Body of pancreas (tissue), 4 donors: ENCODE measurements around the gene SLC7A6.

Experiments
- POLR2A ChIP-seq, 3 donors: fragments of 450-650 bp; IDR thresholded peaks; one replicate each; pipeline ENCODE4 v1.6.1; 2016; ENCODE audit warnings: antibody characterized with exemption in 3 of 3, mild to moderate bottlenecking in 2 of 3
- TF ChIP-seq, protein P1 (sequence below), 7 experiments: fragments of 450-650 bp in 4 of 7; fragments of 200-600 bp in 3 of 7; sonication (generic) in 3 of 7; IDR thresholded peaks; one replicate each; pipeline ENCODE4 v1.5.1; 2016 to 2019; ENCODE audit warnings: antibody characterized with exemption in 7 of 7

DNA sequence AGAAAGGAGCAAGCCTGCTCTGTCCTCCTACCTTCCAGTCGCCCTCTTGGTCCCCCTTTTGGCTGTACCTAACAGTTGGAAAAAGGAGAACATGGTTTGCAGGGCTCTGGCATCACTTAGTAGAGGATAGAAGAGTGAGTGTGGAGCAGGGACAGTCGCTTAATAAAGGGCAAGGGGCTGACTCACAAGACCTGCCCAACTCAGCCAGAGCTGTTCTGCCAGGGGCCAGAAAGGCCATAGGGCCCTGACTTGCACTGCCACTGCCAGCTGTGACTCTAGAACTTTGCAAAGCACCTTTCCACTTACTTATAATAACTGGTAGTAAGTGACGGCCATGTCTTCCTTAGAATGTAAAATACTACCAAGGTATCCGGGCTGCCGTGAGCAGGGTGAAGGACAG, 60.0 kb downstream of the SLC7A6 start:
- TF ChIP-seq POLR2A (IDR thresholded peaks at IDR 0.05), result no peak
- TF ChIP-seq, protein P1, sequence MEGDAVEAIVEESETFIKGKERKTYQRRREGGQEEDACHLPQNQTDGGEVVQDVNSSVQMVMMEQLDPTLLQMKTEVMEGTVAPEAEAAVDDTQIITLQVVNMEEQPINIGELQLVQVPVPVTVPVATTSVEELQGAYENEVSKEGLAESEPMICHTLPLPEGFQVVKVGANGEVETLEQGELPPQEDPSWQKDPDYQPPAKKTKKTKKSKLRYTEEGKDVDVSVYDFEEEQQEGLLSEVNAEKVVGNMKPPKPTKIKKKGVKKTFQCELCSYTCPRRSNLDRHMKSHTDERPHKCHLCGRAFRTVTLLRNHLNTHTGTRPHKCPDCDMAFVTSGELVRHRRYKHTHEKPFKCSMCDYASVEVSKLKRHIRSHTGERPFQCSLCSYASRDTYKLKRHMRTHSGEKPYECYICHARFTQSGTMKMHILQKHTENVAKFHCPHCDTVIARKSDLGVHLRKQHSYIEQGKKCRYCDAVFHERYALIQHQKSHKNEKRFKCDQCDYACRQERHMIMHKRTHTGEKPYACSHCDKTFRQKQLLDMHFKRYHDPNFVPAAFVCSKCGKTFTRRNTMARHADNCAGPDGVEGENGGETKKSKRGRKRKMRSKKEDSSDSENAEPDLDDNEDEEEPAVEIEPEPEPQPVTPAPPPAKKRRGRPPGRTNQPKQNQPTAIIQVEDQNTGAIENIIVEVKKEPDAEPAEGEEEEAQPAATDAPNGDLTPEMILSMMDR (IDR thresholded peaks at IDR 0.05), result no peak
